WTC11 (cell line): ENCODE results near the gene SLC25A2. TPM values are rescaled to one million over a fixed set of nuclear protein-coding genes. Genes with fewer than 3 reads are reported as not detected.
"Not testable (repeated sequence)": the region's sequence is repeated elsewhere in the genome, so short reads cannot be mapped to it uniquely, and the experiment has no call there.

Experiments
- ATAC-seq: fragments of 200-7000 bp; cut with Tn5 transposase; 2 replicates; pipeline ENCODE4 v1.10.0; 2021; ENCODE audit warnings: mild to moderate bottlenecking, moderate library complexity
- CTCF ChIA-PET: fragments of 300-600 bp; sonication (Branson Sonifier 250); formaldehyde crosslinking; loops from one replicate; lab custom pipeline; 2021; ENCODE audit warnings: antibody characterized with exemption; lab: Charles Lee
- POLR2A ChIA-PET: fragments of 350-600 bp; sonication (Branson Sonifier 250); formaldehyde crosslinking; loops from one replicate; lab custom pipeline; 2021; ENCODE audit warnings: antibody characterized with exemption; lab: Charles Lee
- DNase-seq: peaks from one replicate; pipeline ENCODE4 v3.0.0; 2021; ENCODE audit warnings: low spot score
- H3K27ac Mint-ChIP-seq: 2 replicates; pipeline ENCODE4 v1.8.0; 2021; ENCODE audit warnings: mixed read lengths
- H3K27me3 Mint-ChIP-seq: 2 replicates; pipeline ENCODE4 v1.8.0; 2021; ENCODE audit warnings: low read depth, mild to moderate bottlenecking, moderate library complexity, mixed read lengths
- H3K36me3 Mint-ChIP-seq: 2 replicates; pipeline ENCODE4 v1.8.0; 2021; ENCODE audit warnings: mixed read lengths
- H3K4me1 Mint-ChIP-seq: 2 replicates; pipeline ENCODE4 v1.8.0; 2022; ENCODE audit warnings: mixed read lengths
- H3K4me3 Mint-ChIP-seq: 2 replicates; pipeline ENCODE4 v1.8.0; 2021; ENCODE audit warnings: mild to moderate bottlenecking, moderate library complexity, mixed read lengths
- H3K9me3 Mint-ChIP-seq: 2 replicates; pipeline ENCODE4 v1.8.0; 2021; ENCODE audit warnings: mixed read lengths
- FOXK1 ChIP-seq: sonication (generic); formaldehyde crosslinking; IDR thresholded peaks from 2 replicates; pipeline ENCODE4 v1.8.0; 2022; ENCODE audit warnings: mild to moderate bottlenecking, moderate library complexity, missing genetic modification reagents
- FOXP1 ChIP-seq: sonication (generic); formaldehyde crosslinking; IDR thresholded peaks from 2 replicates; pipeline ENCODE4 v1.8.0; 2022; ENCODE audit warnings: missing genetic modification reagents, mild to moderate bottlenecking, moderate library complexity, borderline replicate concordance
- JAZF1 ChIP-seq: fragments of 250-450 bp; sonication (Bioruptor Pico); IDR thresholded peaks from 2 replicates; pipeline ENCODE4 v1.9.0; 2021; ENCODE audit warnings: moderate library complexity, mild to moderate bottlenecking, inconsistent platforms
- KAT7 ChIP-seq: sonication (generic); formaldehyde crosslinking; IDR thresholded peaks from 2 replicates; pipeline ENCODE4 v1.8.1; 2023; ENCODE audit warnings: missing genetic modification reagents, mild to moderate bottlenecking, borderline replicate concordance
- MXD4 ChIP-seq: fragments of 250-450 bp; sonication (Bioruptor Pico); IDR thresholded peaks from 2 replicates; pipeline ENCODE4 v1.8.0; 2021; ENCODE audit warnings: mild to moderate bottlenecking, moderate library complexity, borderline replicate concordance
- OVOL2 ChIP-seq: fragments of 250-450 bp; sonication (Bioruptor Pico); IDR thresholded peaks from 2 replicates; pipeline ENCODE4 v1.9.0; 2021; ENCODE audit warnings: mild to moderate bottlenecking, borderline replicate concordance
- RELA ChIP-seq: sonication (generic); formaldehyde crosslinking; IDR thresholded peaks from 2 replicates; pipeline ENCODE4 v1.8.1; 2022; ENCODE audit warnings: missing genetic modification reagents, mild to moderate bottlenecking, borderline replicate concordance
- TCF7 ChIP-seq: sonication (generic); formaldehyde crosslinking; IDR thresholded peaks from 2 replicates; pipeline ENCODE4 v1.8.0; 2022; ENCODE audit warnings: mild to moderate bottlenecking, low read depth, missing genetic modification reagents, moderate library complexity
- TP53 ChIP-seq: sonication (generic); formaldehyde crosslinking; IDR thresholded peaks from 2 replicates; pipeline ENCODE4 v1.8.1; 2023; ENCODE audit warnings: mild to moderate bottlenecking, missing genetic modification reagents
- ZNF396 ChIP-seq: fragments of 250-450 bp; sonication (Bioruptor Pico); IDR thresholded peaks from 2 replicates; pipeline ENCODE4 v1.8.0; 2021; ENCODE audit warnings: mild to moderate bottlenecking, moderate library complexity, borderline replicate concordance
- total RNA-seq: library from RNA; stranded (reverse); gene quantifications from 3 replicates; pipeline ENCODE4 v1.2.3, GENCODE V29; 2021
- TF ChIP-seq, protein P1 (sequence below): fragments of 200-600 bp; IDR thresholded peaks from 2 replicates; pipeline ENCODE4 v1.8.0; 2022; ENCODE audit warnings: antibody characterized with exemption
- TF ChIP-seq, protein P2 (sequence below): sonication (generic); formaldehyde crosslinking; IDR thresholded peaks from 2 replicates; pipeline ENCODE4 v1.8.1; 2022; ENCODE audit warnings: low read depth, mild to moderate bottlenecking, moderate library complexity, missing genetic modification reagents, borderline replicate concordance
- TF ChIP-seq, protein P3 (sequence below): sonication (generic); formaldehyde crosslinking; IDR thresholded peaks from 2 replicates; pipeline ENCODE4 v1.8.1; 2023; ENCODE audit warnings: mild to moderate bottlenecking, missing genetic modification reagents, borderline replicate concordance
- TF ChIP-seq, protein P4 (sequence below): sonication (generic); formaldehyde crosslinking; IDR thresholded peaks from 2 replicates; pipeline ENCODE4 v1.8.0; 2023; ENCODE audit warnings: missing genetic modification reagents, mild to moderate bottlenecking, borderline replicate concordance

Gene SLC25A2
- total RNA-seq, 1 experiment from 2014 or later, result 0.24 TPM

DNA sequence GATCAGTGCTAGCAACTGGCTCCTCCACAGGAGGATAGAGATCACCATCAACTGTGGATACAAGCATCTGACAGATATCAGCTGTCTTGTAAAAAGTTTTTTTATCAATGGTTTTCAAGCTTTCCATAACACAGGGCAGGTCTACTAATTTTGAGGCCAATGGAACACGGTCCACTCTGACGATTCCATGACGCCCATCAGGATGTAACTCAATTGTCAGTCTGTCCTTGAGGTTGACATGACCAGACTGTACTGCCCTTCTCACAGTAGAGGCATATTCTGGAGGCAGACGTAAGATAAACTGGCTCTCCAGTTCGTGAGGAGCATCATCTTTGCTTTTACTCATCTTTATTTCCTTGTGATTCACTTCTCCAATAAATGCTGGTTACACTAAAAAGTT, 15.8 kb upstream of the SLC25A2 start:
- H3K4me1 Mint-ChIP-seq, result peaks cover 24% of the 10 kb centered on the region
- ChIA-PET POLR2A (interaction anchor here (0.8 to 1.6 kb wide), 4 partner anchors 11 to 238 kb away, joined by 3 to 5 read pairs (median 4); partner anchors contain the start of genes PCDHB15 and PCDHGA1), CTCF (interaction anchor here (0.5 to 4.9 kb wide), 40 partner anchors 8 to 244 kb away, joined by 3 to 46 read pairs (median 6); partner anchors contain the start of genes PCDHB10, PCDHB11, PCDHB12 and PCDHB14)
- no peak for TF ChIP-seq FOXP1
- H3K9me3 Mint-ChIP-seq, result peaks cover 33% of the 10 kb centered on the region
- ATAC-seq (no peak), DNase-seq (no peak)
- H3K27me3 Mint-ChIP-seq, result peaks cover 24% of the 10 kb centered on the region
- H3K4me3 Mint-ChIP-seq, result peak overlapping the region; percentile 99
- peak overlapping the region; percentile 99 for H3K27ac Mint-ChIP-seq
- H3K36me3 Mint-ChIP-seq, result peaks cover 48% of the 10 kb centered on the region

DNA sequence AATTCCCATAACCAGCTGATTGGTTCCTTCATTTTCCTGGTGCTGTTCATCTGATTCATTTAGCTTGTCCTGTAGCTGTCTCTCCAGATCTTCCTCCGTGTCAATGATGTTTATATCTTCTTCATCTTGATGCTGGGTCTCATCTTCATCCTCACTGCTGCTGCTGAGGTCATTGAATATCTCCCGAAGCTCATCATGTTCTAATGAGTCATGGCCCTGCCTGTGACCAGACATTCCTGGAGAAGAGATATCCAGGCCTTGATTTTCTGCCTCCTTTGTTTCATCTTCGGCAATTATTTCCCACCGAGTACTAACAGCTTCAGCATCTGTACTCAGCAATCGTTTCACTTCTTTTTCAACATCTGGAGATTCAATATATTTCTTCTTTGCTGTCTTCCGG, 15.4 kb upstream of the SLC25A2 start:
- POLR2A ChIA-PET, result no interaction called here
- peaks cover 48% of the 10 kb centered on the region for H3K36me3 Mint-ChIP-seq

DNA sequence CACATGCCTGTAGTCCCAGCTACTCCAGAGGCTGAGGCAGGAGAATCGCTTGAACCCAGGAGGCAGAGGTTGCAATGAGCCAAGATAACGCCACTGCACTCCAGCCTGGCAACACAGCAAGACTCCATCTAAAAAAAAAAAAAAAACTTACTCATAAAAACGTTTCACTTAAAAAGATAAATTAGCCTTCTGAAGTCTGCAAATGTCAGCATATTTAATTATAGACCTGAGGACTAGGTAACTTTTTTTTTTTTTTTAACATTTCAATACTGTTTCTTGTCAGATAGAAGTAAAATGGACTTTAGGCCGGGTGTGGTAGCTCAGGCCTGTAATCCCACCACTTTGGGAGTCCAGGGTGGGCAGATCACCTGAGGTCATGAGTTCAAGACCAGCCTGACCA, 13.1 kb upstream of the SLC25A2 start:
- H3K4me3 Mint-ChIP-seq, H3K27ac Mint-ChIP-seq, DNase-seq, POLR2A ChIA-PET, ATAC-seq: not testable (repeated sequence)
- Mint-ChIP-seq H3K9me3 (peaks cover 28% of the 10 kb centered on the region), H3K27me3 (peaks cover 24% of the 10 kb centered on the region), H3K36me3 (peaks cover 48% of the 10 kb centered on the region), H3K4me1 (peaks cover 24% of the 10 kb centered on the region)
- CTCF ChIA-PET, result interaction anchor here (0.7 to 4.9 kb wide), 3 partner anchors 72 to 660 kb away, joined by 4 to 37 read pairs (median 4); partner anchors contain the start of genes PCDHB15 and PCDHB16

More for the DNA sequence above, 15.4 kb upstream of the SLC25A2 start:
- CTCF ChIA-PET, result interaction anchor here (0.6 to 4.9 kb wide), 21 partner anchors 10 to 245 kb away, joined by 3 to 46 read pairs (median 7); partner anchors contain the start of genes PCDHB10, PCDHB11, PCDHB14 and PCDHB15
- TF ChIP-seq, protein P1, sequence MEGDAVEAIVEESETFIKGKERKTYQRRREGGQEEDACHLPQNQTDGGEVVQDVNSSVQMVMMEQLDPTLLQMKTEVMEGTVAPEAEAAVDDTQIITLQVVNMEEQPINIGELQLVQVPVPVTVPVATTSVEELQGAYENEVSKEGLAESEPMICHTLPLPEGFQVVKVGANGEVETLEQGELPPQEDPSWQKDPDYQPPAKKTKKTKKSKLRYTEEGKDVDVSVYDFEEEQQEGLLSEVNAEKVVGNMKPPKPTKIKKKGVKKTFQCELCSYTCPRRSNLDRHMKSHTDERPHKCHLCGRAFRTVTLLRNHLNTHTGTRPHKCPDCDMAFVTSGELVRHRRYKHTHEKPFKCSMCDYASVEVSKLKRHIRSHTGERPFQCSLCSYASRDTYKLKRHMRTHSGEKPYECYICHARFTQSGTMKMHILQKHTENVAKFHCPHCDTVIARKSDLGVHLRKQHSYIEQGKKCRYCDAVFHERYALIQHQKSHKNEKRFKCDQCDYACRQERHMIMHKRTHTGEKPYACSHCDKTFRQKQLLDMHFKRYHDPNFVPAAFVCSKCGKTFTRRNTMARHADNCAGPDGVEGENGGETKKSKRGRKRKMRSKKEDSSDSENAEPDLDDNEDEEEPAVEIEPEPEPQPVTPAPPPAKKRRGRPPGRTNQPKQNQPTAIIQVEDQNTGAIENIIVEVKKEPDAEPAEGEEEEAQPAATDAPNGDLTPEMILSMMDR, result no peak
- TF ChIP-seq TP53 (CRISPR knock-in tag), result no peak
- TF ChIP-seq RELA (CRISPR knock-in tag), result no peak
- TF ChIP-seq, protein P2, sequence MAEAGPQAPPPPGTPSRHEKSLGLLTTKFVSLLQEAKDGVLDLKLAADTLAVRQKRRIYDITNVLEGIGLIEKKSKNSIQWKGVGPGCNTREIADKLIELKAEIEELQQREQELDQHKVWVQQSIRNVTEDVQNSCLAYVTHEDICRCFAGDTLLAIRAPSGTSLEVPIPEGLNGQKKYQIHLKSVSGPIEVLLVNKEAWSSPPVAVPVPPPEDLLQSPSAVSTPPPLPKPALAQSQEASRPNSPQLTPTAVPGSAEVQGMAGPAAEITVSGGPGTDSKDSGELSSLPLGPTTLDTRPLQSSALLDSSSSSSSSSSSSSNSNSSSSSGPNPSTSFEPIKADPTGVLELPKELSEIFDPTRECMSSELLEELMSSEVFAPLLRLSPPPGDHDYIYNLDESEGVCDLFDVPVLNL (CRISPR knock-in tag), result no peak
- TF ChIP-seq, protein P3, sequence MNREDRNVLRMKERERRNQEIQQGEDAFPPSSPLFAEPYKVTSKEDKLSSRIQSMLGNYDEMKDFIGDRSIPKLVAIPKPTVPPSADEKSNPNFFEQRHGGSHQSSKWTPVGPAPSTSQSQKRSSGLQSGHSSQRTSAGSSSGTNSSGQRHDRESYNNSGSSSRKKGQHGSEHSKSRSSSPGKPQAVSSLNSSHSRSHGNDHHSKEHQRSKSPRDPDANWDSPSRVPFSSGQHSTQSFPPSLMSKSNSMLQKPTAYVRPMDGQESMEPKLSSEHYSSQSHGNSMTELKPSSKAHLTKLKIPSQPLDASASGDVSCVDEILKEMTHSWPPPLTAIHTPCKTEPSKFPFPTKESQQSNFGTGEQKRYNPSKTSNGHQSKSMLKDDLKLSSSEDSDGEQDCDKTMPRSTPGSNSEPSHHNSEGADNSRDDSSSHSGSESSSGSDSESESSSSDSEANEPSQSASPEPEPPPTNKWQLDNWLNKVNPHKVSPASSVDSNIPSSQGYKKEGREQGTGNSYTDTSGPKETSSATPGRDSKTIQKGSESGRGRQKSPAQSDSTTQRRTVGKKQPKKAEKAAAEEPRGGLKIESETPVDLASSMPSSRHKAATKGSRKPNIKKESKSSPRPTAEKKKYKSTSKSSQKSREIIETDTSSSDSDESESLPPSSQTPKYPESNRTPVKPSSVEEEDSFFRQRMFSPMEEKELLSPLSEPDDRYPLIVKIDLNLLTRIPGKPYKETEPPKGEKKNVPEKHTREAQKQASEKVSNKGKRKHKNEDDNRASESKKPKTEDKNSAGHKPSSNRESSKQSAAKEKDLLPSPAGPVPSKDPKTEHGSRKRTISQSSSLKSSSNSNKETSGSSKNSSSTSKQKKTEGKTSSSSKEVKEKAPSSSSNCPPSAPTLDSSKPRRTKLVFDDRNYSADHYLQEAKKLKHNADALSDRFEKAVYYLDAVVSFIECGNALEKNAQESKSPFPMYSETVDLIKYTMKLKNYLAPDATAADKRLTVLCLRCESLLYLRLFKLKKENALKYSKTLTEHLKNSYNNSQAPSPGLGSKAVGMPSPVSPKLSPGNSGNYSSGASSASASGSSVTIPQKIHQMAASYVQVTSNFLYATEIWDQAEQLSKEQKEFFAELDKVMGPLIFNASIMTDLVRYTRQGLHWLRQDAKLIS, result no peak
- no peak for TF ChIP-seq ZNF396 (CRISPR knock-in tag)
- no peak for TF ChIP-seq KAT7 (CRISPR knock-in tag)
- no peak for TF ChIP-seq MXD4 (CRISPR knock-in tag)
- no peak for TF ChIP-seq TCF7 (CRISPR knock-in tag)
- no peak for TF ChIP-seq FOXP1
- TF ChIP-seq FOXK1, result no peak
- no peak for TF ChIP-seq JAZF1 (CRISPR knock-in tag)
- TF ChIP-seq, protein P4, sequence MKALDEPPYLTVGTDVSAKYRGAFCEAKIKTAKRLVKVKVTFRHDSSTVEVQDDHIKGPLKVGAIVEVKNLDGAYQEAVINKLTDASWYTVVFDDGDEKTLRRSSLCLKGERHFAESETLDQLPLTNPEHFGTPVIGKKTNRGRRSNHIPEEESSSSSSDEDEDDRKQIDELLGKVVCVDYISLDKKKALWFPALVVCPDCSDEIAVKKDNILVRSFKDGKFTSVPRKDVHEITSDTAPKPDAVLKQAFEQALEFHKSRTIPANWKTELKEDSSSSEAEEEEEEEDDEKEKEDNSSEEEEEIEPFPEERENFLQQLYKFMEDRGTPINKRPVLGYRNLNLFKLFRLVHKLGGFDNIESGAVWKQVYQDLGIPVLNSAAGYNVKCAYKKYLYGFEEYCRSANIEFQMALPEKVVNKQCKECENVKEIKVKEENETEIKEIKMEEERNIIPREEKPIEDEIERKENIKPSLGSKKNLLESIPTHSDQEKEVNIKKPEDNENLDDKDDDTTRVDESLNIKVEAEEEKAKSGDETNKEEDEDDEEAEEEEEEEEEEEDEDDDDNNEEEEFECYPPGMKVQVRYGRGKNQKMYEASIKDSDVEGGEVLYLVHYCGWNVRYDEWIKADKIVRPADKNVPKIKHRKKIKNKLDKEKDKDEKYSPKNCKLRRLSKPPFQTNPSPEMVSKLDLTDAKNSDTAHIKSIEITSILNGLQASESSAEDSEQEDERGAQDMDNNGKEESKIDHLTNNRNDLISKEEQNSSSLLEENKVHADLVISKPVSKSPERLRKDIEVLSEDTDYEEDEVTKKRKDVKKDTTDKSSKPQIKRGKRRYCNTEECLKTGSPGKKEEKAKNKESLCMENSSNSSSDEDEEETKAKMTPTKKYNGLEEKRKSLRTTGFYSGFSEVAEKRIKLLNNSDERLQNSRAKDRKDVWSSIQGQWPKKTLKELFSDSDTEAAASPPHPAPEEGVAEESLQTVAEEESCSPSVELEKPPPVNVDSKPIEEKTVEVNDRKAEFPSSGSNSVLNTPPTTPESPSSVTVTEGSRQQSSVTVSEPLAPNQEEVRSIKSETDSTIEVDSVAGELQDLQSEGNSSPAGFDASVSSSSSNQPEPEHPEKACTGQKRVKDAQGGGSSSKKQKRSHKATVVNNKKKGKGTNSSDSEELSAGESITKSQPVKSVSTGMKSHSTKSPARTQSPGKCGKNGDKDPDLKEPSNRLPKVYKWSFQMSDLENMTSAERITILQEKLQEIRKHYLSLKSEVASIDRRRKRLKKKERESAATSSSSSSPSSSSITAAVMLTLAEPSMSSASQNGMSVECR (CRISPR knock-in tag), result no peak
- no peak for TF ChIP-seq OVOL2
- Mint-ChIP-seq H3K4me1 (peaks cover 24% of the 10 kb centered on the region), H3K9me3 (peaks cover 33% of the 10 kb centered on the region), H3K27me3 (peaks cover 24% of the 10 kb centered on the region), H3K4me3 (peak overlapping the region; percentile 99), H3K27ac (peak overlapping the region; percentile 39)
- DNase-seq (no peak), ATAC-seq (no peak)
